ENCODE results near the gene CREB3L4.

GRCh38 chr1:153959454-153959853 lies 8.2 kb upstream of the CREB3L4 start:
- TF ChIP-seq POLR2AphosphoS5 (IDR thresholded peaks at IDR 0.05; ENCODE audit: insufficient read depth, low read depth, low read length) (no peak), CTCF (IDR thresholded peaks at IDR 0.05; ENCODE audit: extremely low read depth in 1 of 2, insufficient read depth in 1 of 2, low read depth in 1 of 2, low read length in 2 of 2) (no peak), POLR2A (IDR thresholded peaks at IDR 0.05; ENCODE audit: low read depth, low read length) (no peak), GATA2 (IDR thresholded peaks at IDR 0.05; ENCODE audit: insufficient read depth, insufficient read length, low read depth, low read length) (no peak), JUN (IDR thresholded peaks at IDR 0.05; ENCODE audit: borderline replicate concordance, insufficient read depth, insufficient read length, low read depth) (no peak), MAX (IDR thresholded peaks at IDR 0.05; ENCODE audit: insufficient read depth, insufficient read length) (no peak), MYC (IDR thresholded peaks at IDR 0.05; ENCODE audit: low read depth, low read length) (no peak)

Measured in endothelial cell of umbilical vein (primary cell).